GM19452 (cell line): ENCODE data around the gene ZSCAN5B.
"Not testable (repeated sequence)": the region's sequence is repeated elsewhere in the genome, so short reads cannot be mapped to it uniquely, and the experiment has no call there.

ENCODE experiments used
- ATAC-seq: cut with Tn5 transposase; IDR thresholded peaks from one replicate; pipeline ENCODE4 v1.9.1; 2021; ENCODE audit not compliant: unreplicated experiment

Gene ZSCAN5B

DNA sequence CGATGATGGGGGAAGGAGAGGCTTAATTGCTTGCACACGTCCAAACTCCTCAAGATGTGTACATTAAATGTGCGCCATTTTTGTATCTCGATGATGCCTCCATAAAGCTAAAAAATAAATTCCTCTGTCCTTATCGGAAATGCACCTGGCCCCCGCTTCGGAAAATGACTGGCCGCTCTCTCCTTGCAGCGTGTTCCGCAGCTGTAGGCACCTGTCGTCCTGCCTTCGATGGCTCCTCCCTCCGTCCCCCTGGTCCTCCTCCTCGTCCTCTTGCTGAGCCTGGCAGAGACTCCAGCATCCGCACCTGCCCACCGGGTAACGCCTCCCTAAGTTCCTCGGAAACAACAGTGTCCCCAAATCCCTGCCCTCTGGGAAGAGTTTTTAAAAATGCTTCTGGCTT is 20.7 kb downstream of the ZSCAN5B start:
- ATAC-seq = no peak

- not testable (repeated sequence) for ATAC-seq
Measured at GRCh38 chr19:56176310-56176709, 21.3 kb downstream of the ZSCAN5B start.

GRCh38 chr19:56175861-56176307 is 21.7 kb downstream of the ZSCAN5B start, which contains the start of gene GALP:
Gene GALP, plus strand, starts transcription at chr19:56176008. Its CDS starts 1,101 bp downstream, at chr19:56177109.
- ATAC-seq = not testable (repeated sequence)

GRCh38 chr19:56174550-56174949 is 23.0 kb downstream of the ZSCAN5B start:
- no peak for ATAC-seq

DNA sequence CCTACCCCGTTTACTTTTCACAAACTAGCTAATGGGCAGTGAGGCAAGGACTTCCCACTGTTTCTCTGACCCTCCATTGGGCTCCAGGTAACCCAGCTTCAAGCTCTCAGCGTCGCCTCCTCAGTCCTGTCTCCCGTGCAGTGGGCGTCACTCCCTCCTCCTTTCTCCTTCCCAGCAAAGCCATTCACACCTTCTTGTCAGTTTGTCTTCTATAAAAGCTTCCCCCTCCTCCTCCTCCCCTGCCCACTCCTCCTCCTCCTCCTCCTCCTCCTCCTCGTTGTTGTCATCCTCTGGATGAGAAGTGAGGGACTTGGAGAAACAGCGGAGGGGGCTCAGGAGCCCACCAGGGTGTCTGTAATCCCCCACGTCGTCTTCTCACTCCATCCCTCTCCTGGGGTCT is 23.5 kb downstream of the ZSCAN5B start:
- ATAC-seq = no peak

GRCh38 chr19:56170261-56170660 is 27.3 kb downstream of the ZSCAN5B start:
- no peak for ATAC-seq

- no peak for ATAC-seq
Measured at GRCh38 chr19:56167064-56167578, 30.5 kb downstream of the ZSCAN5B start.

GRCh38 chr19:56163097-56163496 is 34.5 kb downstream of the ZSCAN5B start:
- no peak for ATAC-seq

DNA sequence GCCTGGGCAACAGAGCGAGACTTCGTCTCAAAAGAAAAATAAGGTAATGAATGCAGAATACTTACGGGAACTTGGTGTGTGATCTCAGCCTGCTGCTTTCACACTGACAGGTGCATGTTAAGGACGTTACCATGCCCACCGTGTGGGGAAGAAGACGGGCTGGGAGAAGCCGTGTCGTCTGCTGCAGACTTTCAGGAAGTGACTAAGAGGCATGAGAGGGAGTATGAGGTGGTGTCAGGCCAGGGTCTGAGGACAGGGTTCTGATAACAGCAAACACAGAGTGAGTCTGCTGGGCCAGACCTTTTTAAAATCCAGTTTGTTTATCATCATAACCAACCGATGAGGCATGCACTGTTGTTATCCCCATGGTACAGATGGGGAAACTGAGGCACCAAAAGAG is 35.3 kb downstream of the ZSCAN5B start:
- ATAC-seq = no peak

- no peak for ATAC-seq
Measured at GRCh38 chr19:56161534-56161933, 36.0 kb downstream of the ZSCAN5B start.

GRCh38 chr19:56159622-56160271 is 37.8 kb downstream of the ZSCAN5B start:
- ATAC-seq = no peak

- no peak for ATAC-seq
Measured at GRCh38 chr19:56159009-56159559, 38.5 kb downstream of the ZSCAN5B start.

- ATAC-seq = no peak
Measured at GRCh38 chr19:56158170-56158757, 39.3 kb downstream of the ZSCAN5B start.

- no peak for ATAC-seq
Measured at GRCh38 chr19:56156768-56157167, 40.8 kb downstream of the ZSCAN5B start.

DNA sequence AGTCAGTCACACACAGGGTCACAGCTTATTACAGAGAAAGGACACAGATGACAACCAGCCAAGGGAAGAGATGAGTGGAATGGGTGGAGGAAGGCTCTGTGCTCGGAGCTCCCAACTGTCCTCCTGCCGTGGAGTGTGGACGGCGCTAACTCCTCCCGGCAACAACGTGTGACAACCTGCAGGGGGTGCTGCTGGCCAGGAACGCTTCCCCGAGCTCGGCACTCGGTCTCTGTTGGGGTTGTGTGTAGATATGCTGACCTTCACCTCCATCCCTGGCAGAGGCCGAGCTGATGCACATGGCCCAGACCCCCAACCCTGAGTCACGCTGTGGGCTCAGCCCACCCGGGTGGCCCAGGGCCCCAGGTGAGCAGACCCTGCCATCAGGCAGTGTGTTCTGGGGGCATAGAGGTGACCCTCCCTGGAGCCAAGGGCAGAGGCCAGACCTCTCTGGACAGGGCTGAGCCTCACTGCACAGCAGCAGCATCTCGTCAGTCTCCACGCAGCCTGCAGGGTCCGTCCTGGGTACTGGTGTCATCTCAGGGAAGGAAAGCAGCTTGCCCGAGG is 42.4 kb downstream of the ZSCAN5B start:
- no peak for ATAC-seq

- ATAC-seq = no peak
Measured at GRCh38 chr19:56153507-56153906, 44.1 kb downstream of the ZSCAN5B start.

GRCh38 chr19:56152644-56153043 is 44.9 kb downstream of the ZSCAN5B start:
- no peak for ATAC-seq

DNA sequence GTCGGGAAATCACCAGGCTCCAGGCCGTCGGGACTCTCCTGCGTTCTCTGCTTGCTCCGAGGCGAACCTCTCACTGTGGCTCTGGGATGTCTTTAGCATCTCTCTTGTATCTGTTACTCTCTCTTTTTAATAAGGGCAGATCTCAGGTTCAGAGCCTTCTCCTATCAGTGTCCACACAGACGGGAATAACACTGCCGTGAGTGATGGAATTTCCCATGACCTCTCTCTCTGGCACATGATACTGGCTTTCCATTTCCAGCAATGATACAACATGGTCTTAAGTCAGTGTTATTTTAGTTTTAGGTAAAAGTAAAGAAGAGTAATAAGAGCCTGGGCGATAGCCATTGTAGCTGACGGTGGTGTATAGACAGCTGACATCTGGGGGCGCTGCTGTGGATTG is 47.2 kb downstream of the ZSCAN5B start:
- no peak for ATAC-seq

GRCh38 chr19:56149656-56150038 is 47.9 kb downstream of the ZSCAN5B start:
- no peak for ATAC-seq

- ATAC-seq = not testable (repeated sequence)
Measured at GRCh38 chr19:56148955-56149655, 48.5 kb downstream of the ZSCAN5B start.

DNA sequence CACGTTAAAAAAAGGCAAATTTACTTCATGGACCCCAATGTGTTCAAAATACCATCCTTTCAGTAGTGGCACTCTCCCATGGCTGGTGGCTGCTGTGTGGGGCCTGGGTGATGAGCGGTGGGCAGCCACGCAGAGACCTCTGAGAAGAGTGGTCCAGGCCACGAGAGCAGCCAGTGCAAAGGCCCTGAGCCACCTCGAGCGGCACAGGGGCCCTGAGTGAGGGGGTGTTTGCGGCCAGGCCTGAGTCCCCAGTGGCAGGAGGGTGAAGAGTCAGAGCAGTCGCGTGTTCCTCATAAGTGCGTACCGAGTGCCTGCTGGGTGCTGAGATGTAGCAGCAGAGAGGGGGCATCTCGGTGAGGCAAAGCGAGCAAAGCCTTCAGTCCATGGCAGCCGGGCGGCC is 49.5 kb downstream of the ZSCAN5B start:
- no peak for ATAC-seq
